HG02678 (cell line): Measurements from ENCODE around the gene MRTFA.
"Not testable (repeated sequence)": the region's sequence is repeated elsewhere in the genome, so short reads cannot be mapped to it uniquely, and the experiment has no call there.

Source experiments
- ATAC-seq: cut with Tn5 transposase; IDR thresholded peaks from one replicate; pipeline ENCODE4 v1.9.1; 2021; ENCODE audit warnings: mild to moderate bottlenecking, moderate library complexity; ENCODE audit not compliant: unreplicated experiment

Gene MRTFA

GRCh38 chr22:40500465-40500786 is 136.1 kb downstream of the MRTFA start:
- ATAC-seq: not testable (repeated sequence)

DNA sequence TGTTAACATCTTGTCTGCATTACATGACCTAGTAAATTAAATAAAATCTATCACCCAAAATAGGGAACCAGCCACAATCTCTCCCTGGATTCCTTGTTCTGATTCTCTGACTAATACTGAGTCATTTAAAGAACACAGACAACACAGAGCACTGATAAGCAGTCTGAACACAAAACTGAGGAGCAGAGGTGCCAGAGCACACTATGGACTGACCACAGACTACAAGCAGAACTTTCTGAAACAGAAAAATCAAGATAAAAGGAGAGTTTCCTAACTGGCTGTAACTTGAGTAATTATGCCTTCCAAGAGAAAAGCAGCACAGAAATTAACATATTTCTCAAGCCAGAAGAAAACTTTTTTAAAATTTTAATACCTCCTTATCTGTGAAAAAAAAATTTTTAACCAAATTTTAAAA is 137.3 kb downstream of the MRTFA start:
- ATAC-seq: no peak

DNA sequence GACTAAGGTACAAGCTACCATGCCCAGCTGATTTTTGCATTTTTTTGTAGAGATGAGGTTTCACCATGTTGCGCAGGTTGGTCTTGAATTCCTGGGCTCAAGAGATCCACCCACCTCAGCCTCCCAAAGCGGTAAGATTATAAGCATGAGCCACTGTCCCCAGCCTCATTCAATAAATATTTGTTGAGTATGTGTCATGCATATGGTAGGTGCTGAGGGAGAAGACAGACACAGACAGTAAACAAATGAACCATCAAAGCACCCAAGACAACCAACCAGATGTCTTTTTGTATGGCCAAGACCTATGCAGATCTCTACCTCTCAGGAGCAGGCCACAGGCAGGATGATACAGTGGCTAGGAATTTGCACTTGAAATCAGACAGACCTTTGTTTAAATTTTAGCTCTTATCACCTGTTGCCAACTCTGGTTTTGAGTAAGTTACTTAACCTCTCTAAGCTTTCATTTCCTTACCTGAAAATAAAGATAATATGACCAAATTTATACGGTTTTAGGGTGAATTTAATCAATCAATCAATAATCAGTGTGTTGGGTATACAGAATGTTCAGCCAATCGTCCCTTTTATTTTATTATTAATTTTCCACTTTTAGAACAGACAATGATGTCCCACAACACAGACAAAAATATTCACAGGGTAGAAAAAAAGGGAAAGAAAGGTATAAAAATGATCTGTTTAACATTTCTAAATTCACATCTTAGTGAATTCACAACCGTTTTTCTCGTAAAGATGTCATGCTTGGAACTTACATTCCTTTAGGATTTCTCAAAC is 137.9 kb downstream of the MRTFA start:
- ATAC-seq: no peak

GRCh38 chr22:40493441-40493840 is 143.1 kb downstream of the MRTFA start:
- ATAC-seq: no peak

- peak; percentile 92 for ATAC-seq
Observed at GRCh38 chr22:40491990-40492631, 144.4 kb downstream of the MRTFA start.

- no peak for ATAC-seq
Observed at GRCh38 chr22:40487663-40488249, 148.8 kb downstream of the MRTFA start.

GRCh38 chr22:40486962-40487602 is 149.4 kb downstream of the MRTFA start:
- ATAC-seq: no peak

- no peak for ATAC-seq
Observed at GRCh38 chr22:40485813-40486667, 150.5 kb downstream of the MRTFA start.

- no peak for ATAC-seq
Observed at GRCh38 chr22:40484906-40485669, 151.4 kb downstream of the MRTFA start.

DNA sequence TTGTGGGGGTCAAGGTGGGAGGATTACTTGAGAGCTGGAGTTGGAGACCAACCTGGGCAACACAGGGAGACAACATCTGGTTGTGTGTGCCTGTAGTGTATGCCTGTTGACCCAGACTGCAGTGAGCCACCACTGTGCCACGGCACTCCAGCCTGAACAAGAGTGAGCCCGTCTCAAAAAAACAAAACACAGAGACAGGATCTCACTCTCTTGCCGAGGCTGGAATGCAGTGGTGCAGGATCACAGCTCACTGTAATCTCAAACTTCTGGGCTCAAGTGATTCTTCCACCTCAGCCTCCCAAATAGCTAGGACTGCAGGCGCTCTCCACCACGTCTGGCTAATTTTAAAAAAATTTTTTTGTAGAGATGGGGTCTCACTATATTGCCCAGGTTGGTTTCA is 153.6 kb downstream of the MRTFA start:
- no peak for ATAC-seq

DNA sequence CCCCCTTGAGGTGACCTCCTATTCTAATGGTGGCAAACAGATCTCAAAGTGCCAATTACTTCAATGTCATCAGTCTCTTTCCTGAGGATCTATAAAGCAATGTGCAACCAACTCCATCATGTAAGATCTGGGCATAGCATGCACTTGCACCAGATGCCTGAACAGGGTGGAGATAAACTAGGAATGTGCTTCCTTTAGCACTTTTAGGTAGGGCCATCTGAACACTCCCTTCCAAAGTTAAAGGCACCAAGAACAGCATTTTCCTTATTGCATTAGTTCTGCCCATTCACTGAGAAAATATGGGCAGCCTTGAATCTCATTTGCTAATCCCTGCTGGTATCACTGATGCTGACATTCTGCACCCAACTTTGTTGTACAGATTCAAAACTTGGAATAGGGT is 154.1 kb downstream of the MRTFA start:
- ATAC-seq: no peak

DNA sequence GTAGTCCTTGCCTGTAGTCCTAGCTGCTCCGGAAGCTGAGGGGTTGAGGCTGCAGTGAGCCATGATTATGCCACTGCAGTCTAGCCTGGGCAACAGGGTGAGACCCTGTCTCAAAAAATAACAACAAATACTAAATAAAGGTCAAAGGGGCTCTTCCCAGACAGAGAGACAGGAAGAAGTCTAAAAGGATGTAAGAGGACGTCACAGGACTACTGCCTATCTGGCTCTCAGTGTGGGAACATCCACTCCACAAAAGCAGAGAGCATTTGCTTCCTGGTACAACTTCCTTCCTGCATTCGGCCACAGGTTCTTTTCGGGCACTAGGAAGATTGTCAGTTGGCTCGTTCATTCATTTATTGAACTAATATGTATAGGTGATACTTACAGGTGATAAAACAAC is 155.5 kb downstream of the MRTFA start:
- ATAC-seq: no peak

DNA sequence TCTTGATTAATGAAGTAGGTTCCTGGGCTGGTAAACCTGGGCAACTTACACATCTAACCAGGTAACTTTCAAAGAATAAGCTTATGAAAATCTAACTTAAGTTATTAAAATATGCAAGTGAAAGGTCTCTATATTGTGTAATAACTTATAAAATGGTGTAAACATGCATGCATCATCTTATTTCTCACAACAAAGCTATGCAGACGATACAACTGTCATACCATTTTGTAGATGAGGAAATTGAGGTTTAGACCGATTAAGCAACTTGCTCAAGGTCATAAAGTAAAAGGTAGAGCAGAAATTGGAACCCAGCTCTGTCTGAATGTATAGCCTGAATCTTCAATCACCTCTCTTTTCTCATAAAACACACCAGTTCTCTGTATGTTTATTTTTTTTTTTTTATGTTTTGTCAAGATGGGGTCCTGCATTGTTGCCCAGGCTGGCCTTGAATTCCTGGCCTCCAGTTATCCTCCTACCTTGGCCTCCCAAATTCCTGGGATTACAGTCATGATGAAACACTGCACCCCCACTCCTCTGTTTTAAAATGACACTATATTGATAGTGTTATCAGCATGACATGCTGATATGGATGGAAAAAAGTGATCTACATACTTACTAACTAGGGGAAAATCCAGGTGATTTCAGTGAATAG is 156.5 kb downstream of the MRTFA start:
- no peak for ATAC-seq

DNA sequence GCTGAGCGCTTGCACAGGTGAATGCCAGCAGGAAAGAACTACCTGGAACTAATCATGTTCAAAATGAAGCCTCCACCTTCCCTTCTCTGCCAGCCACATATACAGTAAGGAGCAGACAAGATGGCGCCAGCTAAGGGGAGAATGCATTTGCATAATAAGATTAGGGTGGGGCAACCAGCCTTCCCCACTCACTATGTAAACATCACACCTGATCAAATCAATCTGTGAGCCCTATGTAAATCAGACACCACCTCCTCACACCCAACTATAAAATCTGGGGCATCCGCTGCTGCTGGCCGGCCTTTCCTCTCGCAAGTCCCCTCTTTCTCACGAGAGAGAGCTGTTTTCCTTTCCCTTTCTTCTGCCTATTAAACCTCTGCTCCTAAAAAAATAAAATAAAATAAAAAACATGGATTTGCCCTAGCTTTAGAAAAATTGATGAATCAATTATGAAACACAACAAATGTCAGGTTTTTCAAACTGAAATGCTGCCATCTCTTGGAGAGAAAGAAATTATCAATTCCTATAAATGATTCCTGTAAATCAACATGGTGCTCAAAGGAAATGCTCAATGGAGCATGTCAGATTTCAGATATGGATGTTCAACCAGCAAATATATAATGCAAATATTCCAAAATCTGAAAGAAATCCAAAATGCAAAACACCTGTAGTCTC is 157.3 kb downstream of the MRTFA start:
- no peak for ATAC-seq

GRCh38 chr22:40478338-40479125 is 158.0 kb downstream of the MRTFA start:
- no peak for ATAC-seq

DNA sequence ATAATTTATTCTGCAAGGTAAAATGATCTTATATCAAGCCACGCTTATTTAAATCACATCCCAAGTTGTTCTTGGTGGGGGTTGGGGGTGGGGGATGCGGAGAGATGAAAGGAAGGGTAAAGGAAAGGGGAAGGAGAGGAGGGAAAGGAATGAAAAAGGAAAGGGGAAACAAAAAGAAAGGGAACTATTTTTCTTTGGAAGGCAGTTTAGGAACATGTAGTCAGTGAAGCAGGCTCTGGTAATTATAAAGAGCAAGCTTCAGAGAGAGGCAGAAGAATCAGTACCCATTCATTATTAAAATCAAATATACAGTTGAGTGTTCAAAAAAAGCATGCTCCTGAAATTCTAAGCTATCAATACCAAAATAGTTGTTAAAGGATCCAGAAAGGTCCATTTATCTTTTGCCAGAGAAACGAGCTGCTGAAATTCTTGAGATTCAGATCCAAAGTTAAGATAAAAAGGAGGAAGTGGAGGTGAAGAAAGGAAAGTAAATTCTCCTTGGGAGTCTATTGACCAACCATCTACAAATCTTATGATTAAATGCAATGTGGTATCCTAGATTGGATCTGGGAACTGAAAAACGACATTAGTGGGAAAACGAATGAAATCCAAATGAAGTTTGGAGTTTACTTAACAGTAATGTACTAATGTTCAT is 158.7 kb downstream of the MRTFA start:
- no peak for ATAC-seq

DNA sequence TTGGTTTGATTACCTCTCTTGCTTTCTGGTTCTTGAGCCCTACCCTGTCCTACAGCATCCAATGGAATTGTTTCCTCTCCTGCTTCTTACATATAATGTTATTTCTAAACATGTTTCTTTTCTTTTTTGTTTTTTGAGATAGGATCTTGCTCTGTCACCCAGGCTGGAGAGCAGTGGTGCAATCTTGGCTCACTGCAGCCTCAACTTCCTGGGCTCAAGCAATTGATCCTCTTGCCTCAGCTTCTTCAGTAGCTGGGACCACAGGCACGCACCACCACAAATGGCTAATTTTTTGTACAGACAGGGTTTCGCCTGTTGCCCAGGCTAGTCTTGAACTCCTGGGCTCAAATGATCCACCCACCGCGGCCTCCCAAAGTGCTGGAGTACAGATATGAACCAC is 160.2 kb downstream of the MRTFA start:
- ATAC-seq: no peak

GRCh38 chr22:40473703-40474102 is 162.8 kb downstream of the MRTFA start:
- ATAC-seq: no peak
